Amygdala (tissue), 56 donors: ENCODE results near the gene FAM50A.
A peak's percentile ranks its signal among the peaks of the same experiment; 100 is the strongest.

Experiments used
- DNase-seq, 56 donors: peaks; one replicate each; lab custom pipeline; 2025; lab: John Stamatoyannopoulos, UW

Gene FAM50A

DNA sequence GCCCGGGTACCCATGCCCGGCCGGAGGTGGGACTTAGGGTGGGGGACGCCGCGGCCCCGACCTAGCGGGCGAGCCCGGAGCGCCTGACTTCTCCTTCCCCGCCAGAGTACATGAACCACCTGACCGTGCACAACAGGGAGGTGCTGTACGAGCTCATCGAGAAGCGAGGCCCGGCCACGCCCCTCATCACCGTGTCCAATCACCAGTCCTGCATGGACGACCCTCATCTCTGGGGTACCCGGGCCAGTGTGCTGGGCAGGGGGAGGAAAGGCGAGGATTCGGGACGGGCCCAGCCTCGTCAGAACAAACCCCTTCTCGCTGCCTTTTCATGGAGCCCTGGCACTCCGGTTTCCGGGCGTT is 32.0 kb upstream of the FAM50A start:
- peak in 30 of 56 donors; percentile 7 to 53 (median 28) for DNase-seq

DNA sequence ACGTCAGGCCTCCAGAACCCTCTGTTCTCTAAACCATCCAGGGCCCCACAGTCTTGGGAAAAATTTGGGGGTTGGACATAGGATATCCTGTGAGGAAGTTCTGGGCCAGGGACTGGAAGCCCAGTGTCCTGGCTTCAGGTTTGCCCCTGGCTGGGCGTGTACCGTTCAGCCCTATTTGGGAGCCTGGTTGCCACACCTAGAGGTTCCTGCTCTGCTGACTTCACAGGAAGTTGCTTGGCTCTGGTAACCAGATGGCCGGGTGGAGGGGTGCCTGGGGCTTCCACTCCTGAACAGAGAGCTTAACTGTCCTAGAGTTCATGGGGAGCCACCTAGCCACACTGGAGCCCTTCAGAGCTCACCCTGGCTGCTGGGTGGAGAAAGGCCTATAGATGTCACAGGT is 31.5 kb upstream of the FAM50A start:
- no peak for DNase-seq

DNA sequence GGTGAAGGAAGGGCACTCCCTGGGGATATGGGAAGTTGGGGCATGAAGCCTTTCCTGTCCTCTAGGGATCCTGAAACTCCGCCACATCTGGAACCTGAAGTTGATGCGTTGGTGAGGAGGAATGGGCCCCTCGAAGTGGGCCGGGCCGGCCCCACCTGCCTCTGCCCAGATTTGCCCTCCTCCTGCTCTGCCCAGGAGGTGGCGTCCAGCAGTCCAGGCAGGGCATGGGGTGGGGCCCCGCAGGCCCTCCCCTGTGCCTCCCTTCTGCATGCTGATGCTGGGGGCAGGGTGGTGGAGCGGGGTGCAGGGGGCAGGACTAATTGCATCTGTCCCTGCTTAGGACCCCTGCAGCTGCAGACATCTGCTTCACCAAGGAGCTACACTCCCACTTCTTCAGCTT is 30.8 kb upstream of the FAM50A start:
- no peak for DNase-seq

DNA sequence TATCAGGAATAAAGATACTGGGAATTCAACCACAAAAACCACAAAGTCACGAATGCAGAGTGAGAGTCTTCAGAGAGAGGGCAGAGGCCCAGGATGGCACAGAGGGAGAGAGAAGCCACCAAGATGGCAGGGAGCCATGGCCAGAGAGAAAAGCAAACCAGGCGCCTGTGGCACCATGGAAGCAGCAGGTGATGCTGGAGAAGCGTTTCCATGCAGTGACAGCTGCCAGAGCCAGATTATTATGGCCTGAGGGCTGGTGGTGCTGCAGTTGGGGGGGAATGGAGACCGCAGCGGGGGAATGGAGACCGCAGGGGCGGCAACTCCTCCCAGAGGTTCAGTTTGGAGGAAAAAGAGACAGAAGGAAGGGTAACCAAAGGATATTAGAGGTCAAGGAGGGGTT is 26.8 kb upstream of the FAM50A start:
- no peak for DNase-seq

DNA sequence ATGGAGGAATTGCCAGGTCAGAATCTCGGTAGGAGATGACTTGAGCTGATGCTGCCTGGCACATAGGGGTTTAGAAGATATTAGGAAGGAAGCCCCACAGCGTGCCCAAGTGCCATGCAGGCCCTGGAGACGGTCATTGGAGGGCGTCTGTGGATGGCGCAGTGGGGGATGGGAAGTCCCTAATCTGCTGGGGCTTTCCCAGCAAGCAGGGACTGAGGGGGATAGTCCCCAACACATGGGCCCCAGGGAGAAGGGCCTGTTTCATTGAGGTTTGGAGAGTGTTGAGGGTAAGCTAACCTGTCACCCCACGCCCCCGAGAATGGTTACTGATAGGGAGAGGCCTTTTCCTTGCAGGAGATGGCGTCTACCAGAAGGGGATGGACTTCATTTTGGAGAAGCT is 24.8 kb upstream of the FAM50A start:
- DNase-seq = no peak

DNA sequence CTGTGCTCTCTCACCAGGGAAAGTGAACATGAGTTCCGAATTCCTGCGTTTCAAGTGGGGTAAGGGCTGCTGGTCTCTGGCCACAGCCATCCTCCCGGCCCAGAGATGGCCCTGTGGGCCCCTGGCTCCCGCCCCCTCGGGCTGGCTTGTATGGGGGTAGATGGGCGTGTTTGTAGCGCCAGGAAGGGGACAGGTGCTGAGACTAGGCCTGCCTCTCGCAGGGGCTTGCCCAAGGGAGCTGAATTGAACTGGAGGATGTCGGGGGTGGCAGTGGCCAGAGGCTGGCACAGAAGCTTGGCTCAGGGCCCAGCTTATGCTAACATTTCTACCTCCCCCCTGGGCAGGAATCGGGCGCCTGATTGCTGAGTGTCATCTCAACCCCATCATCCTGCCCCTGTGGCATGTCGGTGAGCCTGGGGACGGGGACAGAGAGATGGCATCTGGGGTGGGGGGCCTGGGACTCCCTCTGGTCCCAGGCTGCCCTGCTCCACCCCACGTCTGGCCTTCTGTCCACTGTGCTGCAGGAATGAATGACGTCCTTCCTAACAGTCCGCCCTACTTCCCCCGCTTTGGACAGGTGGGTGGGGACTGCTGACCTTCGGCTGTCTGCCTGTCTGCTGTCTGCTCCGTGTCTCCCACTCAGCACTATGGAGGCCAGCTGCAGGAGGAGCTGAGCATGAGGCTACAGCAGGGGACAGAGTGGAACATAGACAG is 24.1 kb upstream of the FAM50A start:
- no peak for DNase-seq

DNA sequence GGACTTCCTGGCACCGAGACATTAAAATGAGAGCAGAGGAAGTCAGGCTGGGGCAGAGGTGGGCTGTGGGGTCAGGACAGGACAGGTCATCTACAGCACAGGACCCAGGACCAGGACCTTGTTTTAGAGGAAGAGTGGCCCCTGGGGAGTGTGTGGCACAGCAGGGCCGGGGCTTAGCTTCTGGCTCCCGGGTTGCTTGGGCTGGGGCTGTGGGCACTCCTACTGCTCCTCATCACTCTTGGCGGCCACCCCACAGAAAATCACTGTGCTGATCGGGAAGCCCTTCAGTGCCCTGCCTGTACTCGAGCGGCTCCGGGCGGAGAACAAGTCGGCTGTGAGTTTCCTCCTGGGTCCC is 23.6 kb upstream of the FAM50A start:
- no peak for DNase-seq

DNA sequence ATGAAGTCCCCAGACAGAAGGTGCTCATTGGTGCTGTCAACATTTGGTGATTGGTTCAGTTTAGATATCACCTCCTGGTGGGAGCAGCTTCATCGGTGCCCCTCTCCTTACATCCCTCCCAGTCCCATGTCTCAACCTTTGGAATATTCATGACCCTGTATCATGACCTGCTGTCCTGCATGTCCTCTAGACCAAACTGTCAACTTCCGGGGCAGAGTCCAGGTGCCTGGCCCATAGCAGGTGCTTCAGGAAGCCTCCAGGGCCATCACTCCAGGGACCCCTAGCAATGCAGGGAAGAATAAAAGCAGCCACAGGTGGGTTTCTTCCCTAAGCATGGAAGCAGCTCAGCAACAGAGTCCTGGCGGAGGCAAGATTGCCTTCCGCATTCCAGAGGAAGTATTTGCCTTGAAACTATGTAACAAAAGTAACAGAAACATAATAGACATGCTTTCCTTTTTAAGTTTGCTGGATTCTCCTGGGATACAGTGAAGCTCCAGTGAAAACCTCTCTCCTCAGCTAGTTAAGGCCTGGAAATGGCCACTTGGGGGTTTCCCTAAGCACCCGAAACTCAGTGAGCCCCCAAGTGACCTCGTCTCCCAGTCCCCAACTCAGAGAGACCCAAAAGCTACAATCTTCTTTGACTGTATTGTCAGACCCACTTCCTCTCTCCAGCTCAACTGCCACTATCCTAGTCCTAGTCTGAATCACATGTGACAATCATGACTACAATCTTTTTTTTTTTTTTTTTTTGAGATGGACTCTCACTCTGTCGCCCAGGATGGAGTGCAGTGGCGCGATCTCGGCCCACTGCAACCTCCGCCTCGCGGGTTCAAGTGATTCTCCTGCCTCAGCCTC is 16.8 kb upstream of the FAM50A start:
- no peak for DNase-seq

DNA sequence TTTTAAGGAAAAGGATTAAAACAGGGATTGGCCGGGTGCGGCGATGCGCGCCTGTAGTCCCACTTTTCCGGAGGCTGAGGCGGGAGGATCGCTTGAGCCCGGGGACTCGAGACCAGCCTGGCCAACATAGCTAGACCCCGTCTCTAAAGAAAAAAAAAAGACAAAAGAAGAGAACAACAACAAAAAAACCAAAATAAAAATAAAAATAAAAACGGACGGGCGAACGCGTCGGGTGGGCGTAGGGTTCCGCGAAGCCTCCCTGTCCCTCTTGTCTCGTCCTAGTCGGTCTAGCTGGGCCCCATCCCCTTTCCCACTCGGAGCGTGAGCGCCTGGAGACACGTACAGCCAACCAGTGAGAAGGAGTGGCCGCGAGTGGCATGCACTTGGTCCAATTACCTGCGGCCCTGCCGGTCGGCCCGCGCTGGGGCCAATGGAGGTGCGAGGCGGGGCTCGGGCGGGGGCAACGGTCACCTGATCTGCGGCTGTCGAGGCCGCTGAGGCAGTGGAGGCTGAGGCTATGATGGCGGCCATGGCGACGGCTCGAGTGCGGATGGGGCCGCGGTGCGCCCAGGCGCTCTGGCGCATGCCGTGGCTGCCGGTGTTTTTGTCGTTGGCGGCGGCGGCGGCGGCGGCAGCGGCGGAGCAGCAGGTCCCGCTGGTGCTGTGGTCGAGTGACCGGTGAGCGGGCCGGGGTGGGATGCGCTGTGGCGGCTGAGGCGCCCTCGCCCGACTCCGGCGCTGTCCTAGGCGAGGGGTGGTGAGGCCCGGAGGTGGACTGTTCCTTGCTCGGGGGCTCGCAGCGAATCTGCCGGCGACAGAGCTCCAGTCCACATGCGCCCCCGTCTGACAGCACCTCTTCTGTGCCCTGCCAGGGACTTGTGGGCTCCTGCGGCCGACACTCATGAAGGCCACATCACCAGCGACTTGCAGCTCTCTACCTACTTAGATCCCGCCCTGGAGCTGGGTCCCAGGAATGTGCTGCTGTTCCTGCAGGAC is 15.5 kb upstream of the FAM50A start, which contains the start of gene ATP6AP1:
ATP6AP1 (plus strand) TSS at position 502 of the 996 bp plus-strand sequence; CDS start at position 518, 16 bp downstream.
- DNase-seq = peak in 55 of 56 donors; percentile 11 to 93 (median 81)

DNA sequence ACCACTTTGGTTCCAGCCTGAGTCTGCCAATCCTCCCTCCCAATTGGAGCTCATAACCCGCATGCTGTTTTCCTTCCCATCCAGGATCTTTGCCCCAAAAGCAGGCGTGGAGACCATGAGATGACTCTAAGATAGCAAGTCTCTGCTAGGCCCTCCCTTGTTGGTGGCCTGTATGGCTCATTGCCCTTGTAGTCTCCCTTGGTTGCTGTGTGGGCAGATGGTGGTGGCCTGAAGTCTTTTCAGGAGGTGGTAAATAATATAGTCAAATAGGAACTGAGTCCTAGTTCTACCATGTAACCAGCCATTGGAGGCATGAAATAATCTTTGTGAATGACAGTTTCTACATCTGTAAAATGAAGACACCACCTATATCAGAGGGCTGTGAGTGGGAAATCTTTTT is 14.2 kb upstream of the FAM50A start:
- DNase-seq = no peak

DNA sequence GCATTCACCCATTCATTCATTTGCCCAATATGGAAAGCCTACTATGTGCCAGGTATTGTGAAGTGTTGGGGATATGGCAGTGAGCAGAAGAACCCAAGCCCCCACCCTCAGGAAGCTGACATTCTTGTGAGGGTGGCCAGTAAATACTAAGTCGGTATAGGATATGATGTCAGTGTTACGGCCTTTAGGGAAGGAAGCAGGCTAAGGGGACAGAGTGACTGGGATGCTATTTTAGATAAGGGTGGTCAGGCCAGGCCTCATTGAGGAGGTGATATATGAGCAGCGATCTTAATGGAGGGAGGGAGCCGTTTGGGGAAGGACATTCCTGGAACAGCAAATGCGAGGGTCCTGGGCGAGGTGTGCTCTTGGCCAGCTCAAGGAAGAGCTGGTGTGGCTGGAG is 13.5 kb upstream of the FAM50A start:
- no peak for DNase-seq

DNA sequence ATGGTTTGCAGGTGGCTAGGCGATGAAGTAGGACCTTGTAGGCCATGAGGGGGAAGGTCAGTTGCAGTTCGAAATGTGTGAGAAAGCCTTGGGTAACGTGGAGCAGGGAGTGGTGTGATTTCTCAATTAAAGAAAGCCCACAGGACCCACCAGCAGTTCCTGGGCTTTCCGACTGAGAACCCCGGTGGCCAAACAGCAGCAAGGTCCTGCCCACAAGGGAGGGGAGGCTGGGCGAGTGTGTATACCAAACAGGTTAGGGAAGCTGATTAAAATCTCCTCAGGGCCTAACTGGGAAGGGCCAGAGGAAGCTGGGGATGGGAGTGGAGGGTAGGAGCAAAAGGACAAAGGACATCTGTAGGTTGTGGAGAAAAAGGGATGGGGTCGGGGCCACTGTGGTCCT is 13.0 kb upstream of the FAM50A start:
- DNase-seq = no peak

DNA sequence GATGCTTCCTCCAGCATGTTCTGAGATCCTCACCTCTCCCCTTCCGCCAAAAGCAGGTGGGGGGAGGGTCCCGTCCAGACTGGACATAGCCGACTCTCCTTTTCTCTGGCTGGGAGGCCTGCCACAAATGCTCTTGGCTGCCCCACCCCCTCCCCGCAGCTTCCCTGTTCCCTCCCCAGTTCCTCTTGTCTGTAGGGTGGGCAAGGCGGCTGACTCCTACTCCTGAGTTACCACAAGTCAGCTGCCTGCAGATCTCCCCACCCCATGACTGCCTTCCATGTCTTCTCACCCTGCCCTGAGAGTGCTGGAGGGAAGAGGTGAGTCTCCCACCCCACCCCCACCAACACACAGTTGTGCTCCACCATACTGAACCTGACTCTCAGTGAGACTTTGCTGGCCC is 12.6 kb upstream of the FAM50A start:
- peak in 7 of 56 donors; percentile 2 to 26 (median 11) for DNase-seq

DNA sequence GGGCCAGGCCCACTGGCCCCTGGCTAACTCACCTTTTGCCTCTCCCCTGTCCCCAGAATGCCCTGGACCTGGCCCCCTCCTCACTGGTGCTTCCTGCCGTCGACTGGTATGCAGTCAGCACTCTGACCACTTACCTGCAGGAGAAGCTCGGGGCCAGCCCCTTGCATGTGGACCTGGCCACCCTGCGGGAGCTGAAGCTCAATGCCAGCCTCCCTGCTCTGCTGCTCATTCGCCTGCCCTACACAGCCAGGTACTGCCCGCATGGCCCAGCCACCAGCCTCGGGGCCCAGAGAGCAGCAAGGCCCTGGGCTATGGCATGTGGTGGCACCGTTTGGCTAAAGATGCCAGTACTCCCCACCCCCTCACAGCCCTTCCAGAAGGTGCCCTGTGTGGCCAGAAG is 11.7 kb upstream of the FAM50A start:
- no peak for DNase-seq

DNA sequence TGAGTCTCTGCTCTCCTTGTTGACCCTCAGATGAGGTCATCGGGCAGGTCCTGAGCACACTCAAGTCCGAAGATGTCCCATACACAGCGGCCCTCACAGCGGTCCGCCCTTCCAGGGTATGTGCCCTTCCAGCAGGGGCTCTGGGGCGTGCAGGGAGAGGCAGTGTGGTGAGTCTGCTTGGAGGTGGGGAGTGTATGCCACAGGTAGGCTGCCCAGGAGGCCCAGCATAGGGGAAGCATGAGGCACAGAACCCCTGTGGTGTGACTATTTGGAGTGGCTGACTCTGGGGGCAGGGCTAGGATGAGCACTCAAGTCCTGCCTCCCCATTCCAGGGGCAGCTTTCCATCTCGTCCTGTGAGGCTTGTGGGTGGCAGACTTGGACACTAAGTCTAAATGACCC is 10.3 kb upstream of the FAM50A start:
- DNase-seq = no peak

DNA sequence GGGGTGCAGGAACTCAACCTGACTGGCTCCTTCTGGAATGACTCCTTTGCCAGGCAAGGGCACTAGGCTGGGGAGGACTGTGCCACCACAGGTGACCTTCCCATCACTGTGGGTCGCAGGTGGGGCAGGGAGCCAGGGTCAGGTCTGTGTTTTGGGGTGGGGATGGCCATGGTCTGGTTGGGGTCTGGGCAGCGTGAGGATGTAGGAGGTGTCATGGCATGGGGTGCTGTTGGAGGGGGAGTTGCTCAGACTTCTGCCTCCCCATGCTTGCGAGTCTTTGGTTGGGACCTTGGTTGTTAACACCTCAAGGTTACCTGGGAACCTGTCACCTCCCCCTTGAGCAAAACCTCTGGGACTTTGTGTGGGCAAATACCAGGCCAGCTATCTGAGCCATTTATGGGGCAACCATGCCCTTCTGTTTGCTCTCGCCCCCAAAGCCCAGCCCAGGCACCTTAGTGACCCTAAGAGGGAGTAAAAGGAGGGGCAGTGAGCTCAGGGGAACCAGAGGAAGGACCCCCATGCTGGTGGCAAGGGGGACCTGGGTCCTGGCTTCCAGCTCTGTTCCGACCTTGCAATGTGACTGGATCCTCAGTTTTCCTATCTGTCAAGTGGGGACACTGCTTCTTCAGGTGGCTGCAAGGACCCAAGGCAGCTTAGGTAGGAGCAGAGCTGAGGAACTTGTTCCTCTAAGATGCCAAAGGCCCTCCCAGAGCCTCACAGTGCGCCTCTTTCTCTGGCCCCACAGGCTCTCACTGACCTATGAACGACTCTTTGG is 9.4 kb upstream of the FAM50A start:
- no peak for DNase-seq

DNA sequence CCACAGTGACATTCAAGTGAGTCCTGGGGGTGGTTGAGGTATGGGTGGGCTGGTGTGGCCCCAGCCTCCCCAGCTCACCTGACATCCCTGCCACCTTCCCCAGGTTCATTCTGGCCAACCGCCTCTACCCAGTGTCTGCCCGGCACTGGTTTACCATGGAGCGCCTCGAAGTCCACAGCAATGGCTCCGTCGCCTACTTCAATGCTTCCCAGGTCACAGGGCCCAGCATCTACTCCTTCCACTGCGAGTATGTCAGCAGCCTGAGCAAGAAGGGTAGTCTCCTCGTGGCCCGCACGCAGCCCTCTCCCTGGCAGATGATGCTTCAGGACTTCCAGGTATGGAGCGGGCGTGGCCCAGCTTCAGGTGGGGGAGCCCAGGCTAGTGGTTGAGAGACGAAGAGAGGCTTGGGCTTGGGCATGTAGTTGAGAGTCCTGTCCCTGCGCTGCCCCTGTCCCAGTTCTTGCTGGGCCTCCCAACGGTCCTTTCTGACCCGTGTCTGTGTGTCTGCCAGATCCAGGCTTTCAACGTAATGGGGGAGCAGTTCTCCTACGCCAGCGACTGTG is 8.7 kb upstream of the FAM50A start:
- DNase-seq = no peak

DNA sequence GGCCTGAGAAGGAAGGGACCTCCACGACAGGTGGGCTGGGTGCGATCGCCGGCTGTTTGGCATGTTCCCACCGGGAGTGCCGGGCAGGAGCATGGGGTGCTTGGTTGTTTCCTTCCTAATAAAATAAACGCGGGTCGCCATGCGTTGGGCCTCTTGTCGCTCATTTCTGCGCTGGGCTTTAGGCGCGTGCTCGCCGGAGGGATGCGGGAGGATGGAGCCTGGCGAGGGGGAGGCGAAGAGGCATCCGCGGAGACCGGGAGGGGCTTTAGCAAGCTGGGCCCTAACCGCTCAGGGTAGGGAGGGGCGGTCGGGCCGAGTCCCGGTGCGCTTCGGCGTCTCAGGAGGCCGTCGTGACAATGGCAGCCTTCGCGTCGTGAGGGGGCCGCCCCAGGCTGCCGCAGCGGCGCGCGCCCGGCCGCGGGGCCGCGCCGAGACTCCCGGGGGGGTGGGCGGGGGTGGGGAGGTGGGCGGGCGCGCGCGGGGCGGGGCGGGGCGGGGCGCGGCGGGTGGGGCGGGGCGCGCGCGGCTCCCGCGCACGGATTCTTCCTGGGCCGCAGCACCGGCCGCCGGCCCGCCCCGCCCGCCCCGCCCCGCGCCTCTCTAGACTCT is 7.5 kb upstream of the FAM50A start:
- DNase-seq = peak in 26 of 56 donors; percentile 2 to 58 (median 27)
